Stomach (tissue), 4 donors: ENCODE measurements around the gene THOP1.

Source experiments
- CTCF ChIP-seq, 7 experiments: fragments of 450-650 bp in 4 of 7; fragments of 200-600 bp in 3 of 7; sonication (generic) in 3 of 7; IDR thresholded peaks; one replicate each; pipeline ENCODE4 v1.5.1; 2016 to 2019; ENCODE audit warnings: antibody characterized with exemption in 7 of 7, control low read depth in 2 of 7, mild to moderate bottlenecking in 1 of 7
- EP300 ChIP-seq: sonication (generic); formaldehyde crosslinking; IDR thresholded peaks from one replicate; pipeline ENCODE4 v1.6.1; 2017; ENCODE audit warnings: antibody characterized with exemption
- POLR2A ChIP-seq, 4 donors: fragments of 450-650 bp; IDR thresholded peaks; one replicate each; pipeline ENCODE4 v1.6.1; 2016; ENCODE audit warnings: antibody characterized with exemption in 4 of 4, control low read depth in 2 of 4, mild to moderate bottlenecking in 1 of 4, moderate library complexity in 1 of 4
- POLR2AphosphoS5 ChIP-seq, 3 donors: sonication (generic); formaldehyde crosslinking; IDR thresholded peaks; one replicate each; pipeline ENCODE4 v1.6.1; 2016; ENCODE audit warnings: antibody characterized with exemption in 3 of 3

GRCh38 chr19:2837430-2837829, 52.1 kb downstream of the THOP1 start:
- TF ChIP-seq CTCF (IDR thresholded peaks at IDR 0.05) (no peak), POLR2A (IDR thresholded peaks at IDR 0.05) (no peak), EP300 (no peak), POLR2AphosphoS5 (IDR thresholded peaks at IDR 0.05) (no peak)
